Lower lobe of right lung (tissue), 2 donors: ENCODE results near the gene NECAB2. TPM values are rescaled to one million over a fixed set of nuclear protein-coding genes. Genes with fewer than 3 reads are reported as not detected.

Experiments
- ATAC-seq, 2 donors: fragments of 200-7000 bp; cut with Tn5 transposase; one replicate each; pipeline ENCODE4 v1.9.1; 2020 to 2022; ENCODE audit warnings: mild to moderate bottlenecking in 2 of 2, moderate library complexity in 2 of 2
- DNase-seq: peaks from one replicate; pipeline ENCODE4 v3.0.0-alpha.2; 2020
- H3K27ac ChIP-seq: fragments of 200-600 bp; one replicate; pipeline ENCODE4 v1.8.0; 2022
- H3K27me3 ChIP-seq: fragments of 200-600 bp; one replicate; pipeline ENCODE4 v1.8.0; 2022; ENCODE audit warnings: low read depth
- H3K36me3 ChIP-seq: fragments of 200-600 bp; one replicate; pipeline ENCODE4 v1.8.0; 2022; ENCODE audit warnings: mild to moderate bottlenecking
- H3K4me1 ChIP-seq: fragments of 200-600 bp; one replicate; pipeline ENCODE4 v1.8.0; 2022
- H3K4me3 ChIP-seq: fragments of 200-600 bp; one replicate; pipeline ENCODE4 v1.8.0; 2022; ENCODE audit warnings: mild to moderate bottlenecking
- H3K9me3 ChIP-seq: fragments of 200-600 bp; one replicate; pipeline ENCODE4 v1.8.0; 2022
- CTCF ChIP-seq: fragments of 200-600 bp; IDR thresholded peaks from one replicate; pipeline ENCODE4 v1.8.0; 2022; ENCODE audit warnings: antibody characterized with exemption, mild to moderate bottlenecking
- intact Hi-C: fragments of 100-400 bp; cut with DNase I; formaldehyde crosslinking; loops from one replicate; pipeline ENCODE4 v1.11.0; 2022
- total RNA-seq: library from RNA; stranded (reverse); fragmentation: NEBNext Ultra II Directional; extraction: Animal tissue kit (Norgen Biotek cat#: 25700); gene quantifications from one replicate; pipeline ENCODE4 v1.2.1, GENCODE V29; 2021
- donor health status: DM: no; HTN: yes; CAD: no; lungs with severe emphysema.

NECAB2 gene
- total RNA-seq, 1 donor from 2014 or later: 0.44 TPM

DNA sequence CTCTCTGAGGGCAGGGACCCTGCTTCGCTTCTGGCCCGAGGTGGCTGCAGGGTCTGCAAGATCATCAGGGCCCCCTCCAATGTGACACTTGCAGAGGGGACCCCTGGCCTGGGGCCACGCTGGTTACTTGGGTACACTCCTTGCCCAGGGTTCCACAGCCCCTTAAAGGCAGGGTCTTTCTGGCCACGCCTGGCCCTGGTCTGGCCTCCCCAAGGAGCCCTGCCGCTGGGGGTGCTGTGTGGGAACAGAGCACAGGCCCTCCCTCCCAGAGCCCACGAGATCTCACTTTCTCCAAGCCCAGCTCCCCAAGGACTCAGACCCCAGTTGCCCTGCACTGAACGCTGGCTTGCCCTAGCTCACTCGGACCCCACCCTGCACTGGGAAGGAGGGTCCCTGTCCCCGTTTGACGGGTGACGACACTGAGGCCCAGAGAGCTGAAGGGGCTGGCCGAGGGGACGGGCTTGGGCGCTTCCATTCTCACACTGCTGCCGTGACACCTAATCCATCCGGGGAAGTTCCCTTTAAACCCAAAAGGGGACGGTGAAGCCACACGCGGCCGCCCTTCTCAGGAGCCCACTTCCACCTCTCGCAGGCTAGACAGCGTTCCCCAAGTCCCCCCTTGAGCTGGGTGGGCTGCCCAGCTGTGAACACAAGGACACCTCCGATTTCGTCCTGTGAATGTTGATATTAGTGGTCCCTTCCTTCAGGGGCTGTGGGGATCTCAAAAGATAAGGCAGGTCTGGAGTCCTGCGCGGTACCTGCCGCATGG is 41.9 kb upstream of the NECAB2 start:
- peaks cover 11% of the 10 kb centered on the region for H3K36me3 ChIP-seq
- H3K27me3 ChIP-seq: no peaks in the 10 kb centered on the region
- H3K27ac ChIP-seq: no peak overlapping the region
- ATAC-seq (no peak), DNase-seq (no peak)
- intact Hi-C loops: no loop called here
- no peak overlapping the region for H3K4me3 ChIP-seq
- H3K9me3 ChIP-seq: no peaks in the 10 kb centered on the region
- peaks cover 9% of the 10 kb centered on the region for H3K4me1 ChIP-seq
- no peak for TF ChIP-seq CTCF

DNA sequence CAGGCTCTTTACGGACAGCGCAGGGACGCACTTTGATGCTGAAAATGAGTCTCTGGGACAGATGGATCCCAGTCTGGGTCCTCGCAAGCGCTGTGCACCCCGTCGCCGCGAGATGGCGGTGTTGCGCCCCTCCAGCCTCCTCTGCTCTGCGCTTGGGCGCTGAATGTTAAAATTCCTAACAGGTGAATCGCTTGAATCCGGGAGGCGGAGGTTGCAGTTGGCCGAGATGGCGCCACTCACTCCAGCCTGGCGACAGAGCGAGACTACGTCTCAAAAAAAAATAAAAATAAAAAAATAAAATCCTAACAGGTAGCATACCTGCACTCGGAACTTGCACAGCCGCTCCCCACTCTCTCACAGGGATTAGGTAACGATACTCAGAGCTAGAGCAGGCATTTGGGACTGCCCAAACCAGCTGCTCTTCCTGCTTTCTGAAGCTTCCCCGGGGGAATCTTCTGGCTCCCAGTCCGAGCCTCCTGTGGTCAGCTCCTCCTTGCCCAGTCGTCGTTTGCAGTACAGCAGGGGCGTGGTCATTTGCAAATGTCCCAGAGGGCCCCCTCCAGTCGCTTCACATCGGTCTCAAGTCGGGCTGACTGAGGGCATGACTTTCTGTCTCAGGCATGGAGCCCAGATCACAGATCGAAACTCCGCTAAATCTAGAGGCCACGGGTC is 41.2 kb upstream of the NECAB2 start:
- Histone ChIP-seq H3K36me3 (peaks cover 11% of the 10 kb centered on the region), H3K27ac (peak overlapping the region; percentile 78), H3K4me3 (peak overlapping the region; percentile 30), H3K4me1 (peaks cover 9% of the 10 kb centered on the region), H3K9me3 (no peaks in the 10 kb centered on the region), H3K27me3 (no peaks in the 10 kb centered on the region)
- TF ChIP-seq CTCF: peak; percentile 96
- ATAC-seq: peak; percentile 90 to 93
- intact Hi-C loops: no loop called here
- DNase-seq: peak; percentile 86

GRCh38 chr16:83928341-83929055 is 39.5 kb upstream of the NECAB2 start:
- no peak for DNase-seq
- H3K36me3 ChIP-seq: peaks cover 8% of the 10 kb centered on the region
- H3K4me1 ChIP-seq: peaks cover 9% of the 10 kb centered on the region
- no peaks in the 10 kb centered on the region for H3K27me3 ChIP-seq
- no peak for ATAC-seq
- H3K4me3 ChIP-seq: no peak overlapping the region
- intact Hi-C loops: no loop called here
- no peak for TF ChIP-seq CTCF
- no peaks in the 10 kb centered on the region for H3K9me3 ChIP-seq
- H3K27ac ChIP-seq: no peak overlapping the region

DNA sequence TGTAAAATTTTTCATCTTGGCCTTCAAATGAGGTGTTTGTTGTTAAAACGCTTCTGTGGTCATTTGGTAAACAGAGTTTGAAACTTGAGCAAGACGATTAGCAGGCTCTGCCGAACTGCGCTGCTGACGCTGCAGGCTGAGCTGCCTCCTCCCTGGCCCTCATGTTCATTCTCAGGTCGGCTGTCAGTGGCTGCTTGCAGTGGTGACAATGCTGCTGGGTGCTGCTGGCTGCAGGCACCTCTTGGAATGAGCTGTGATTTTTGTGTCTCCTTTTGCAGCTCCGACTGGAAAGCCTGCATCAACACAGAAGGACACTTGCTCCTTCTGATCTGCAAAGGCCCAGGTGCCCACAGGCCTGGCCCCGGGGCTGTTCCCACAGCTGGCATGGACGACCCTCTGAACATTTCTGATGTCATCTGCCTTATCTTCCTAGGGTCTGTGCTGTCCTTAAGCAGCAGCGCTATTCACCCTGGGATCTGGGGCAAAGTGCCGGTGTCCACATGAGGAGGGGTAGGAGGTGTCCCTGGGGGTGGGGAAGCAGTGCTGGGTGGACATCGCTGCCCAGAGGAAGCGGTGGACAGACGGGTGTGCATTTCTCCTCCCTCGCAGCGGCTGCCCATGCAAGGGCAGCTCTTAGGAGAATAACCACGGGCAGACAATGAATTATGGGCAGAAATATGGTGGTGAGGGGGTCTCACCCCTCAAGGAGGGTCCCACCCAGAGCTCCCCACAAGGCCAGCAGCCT is 38.1 kb upstream of the NECAB2 start:
- intact Hi-C loops: no loop called here
- no peak for DNase-seq
- no peak overlapping the region for H3K27ac ChIP-seq
- no peak overlapping the region for H3K4me3 ChIP-seq
- H3K36me3 ChIP-seq: peaks cover 1% of the 10 kb centered on the region
- no peaks in the 10 kb centered on the region for H3K9me3 ChIP-seq
- TF ChIP-seq CTCF: no peak
- no peaks in the 10 kb centered on the region for H3K27me3 ChIP-seq
- H3K4me1 ChIP-seq: peaks cover 9% of the 10 kb centered on the region
- ATAC-seq: no peak
